Measurements from ENCODE around the gene SIRT6.
"Not testable (repeated sequence)": the region's sequence is repeated elsewhere in the genome, so short reads cannot be mapped to it uniquely, and the experiment has no call there.

Gene SIRT6

DNA sequence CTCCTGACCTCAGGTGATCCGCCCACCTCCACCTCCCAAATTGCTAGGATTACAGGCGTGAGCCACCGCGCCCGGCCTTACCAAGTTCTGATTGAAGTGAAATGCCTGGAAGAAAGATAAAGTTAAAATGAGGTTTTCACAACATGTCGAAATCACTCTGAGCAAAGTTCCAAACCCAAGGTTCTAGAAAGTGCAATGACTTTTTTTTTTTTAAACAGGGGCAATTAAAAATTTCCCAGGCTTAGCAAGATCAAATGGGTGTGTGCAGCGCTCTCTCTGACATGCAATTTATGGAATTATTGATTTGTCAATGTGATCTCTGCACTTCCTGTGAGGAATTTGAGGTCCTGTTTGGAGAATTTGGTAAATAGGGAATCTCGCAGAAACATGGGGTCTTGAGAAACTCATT lies 45.7 kb downstream of the SIRT6 start:
- DNase-seq (ENCODE audit: low read depth in 2 of 2), result no peak

DNA sequence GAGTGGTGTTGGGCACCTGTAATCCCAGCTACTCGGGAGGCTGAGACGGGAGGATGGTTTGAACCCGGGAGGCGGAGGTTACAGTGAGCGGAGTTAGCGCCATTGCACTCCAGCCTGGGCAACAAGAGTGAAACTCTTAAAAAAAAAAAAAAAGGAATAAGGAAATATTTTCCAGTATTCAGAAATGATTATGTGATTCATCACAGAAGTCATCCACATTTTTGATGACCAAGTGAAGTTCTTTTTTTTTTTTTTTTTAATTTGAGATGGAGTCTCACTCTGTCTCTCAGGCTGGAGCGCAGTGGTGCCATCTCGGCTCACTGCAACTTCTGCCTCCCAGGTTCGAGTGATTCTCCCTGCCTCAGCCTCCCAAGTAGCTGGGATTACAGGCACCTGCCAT lies 47.0 kb downstream of the SIRT6 start:
- not testable (repeated sequence) for DNase-seq (ENCODE audit: low read depth in 2 of 2)

DNA sequence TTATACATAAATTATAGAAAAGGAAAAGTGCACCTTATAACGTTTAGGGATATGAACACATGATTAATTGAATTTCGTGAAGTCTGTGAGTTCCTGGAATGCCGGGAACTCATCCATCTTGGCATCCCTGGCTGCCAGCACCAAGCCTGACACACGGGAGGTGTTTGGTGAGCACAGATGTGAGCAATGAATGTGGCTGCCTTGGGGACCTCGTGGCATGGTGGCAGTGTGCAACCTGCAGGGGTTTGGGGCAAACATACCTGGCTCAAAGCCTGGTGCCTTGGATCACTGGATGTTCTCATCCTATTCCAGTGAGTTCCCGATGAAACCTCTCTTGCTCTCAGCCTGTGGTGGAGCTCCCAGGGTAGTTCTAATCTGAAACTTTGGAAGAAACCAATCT lies 48.0 kb downstream of the SIRT6 start:
- DNase-seq (ENCODE audit: low read depth in 2 of 2), result no peak

DNA sequence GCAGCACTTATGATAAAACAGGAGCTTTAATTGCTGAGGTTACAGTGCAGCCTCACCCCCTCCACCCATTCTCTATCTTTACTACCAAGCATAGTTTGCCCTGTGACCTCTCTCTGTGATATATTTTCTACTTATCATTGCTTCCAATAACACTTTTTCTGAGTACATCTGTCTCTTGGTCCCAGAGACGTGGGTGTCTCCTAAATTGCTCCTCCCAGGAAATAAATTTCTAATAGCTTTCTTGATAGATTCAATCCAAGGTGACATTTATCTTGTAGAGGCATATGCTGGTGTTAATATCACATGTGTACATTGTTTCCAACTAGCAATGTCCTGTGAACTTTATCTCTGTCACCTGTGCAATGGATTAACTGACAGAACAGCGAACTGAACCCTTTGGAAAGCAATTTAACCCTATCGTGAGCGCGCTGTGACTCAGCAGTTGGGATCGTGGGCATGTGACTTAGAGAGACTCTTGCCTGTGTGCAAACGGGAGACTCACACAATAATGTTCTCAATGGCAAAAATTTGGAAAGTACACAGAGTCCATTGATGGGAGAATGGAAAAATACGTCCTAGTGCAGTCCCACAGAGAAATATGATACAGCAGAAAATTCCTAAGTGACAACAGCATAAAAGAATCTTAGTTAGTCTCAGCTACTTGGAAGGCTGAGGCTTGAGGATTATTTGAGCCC lies 51.5 kb downstream of the SIRT6 start:
- DNase-seq (ENCODE audit: low read depth in 2 of 2), result no peak

DNA sequence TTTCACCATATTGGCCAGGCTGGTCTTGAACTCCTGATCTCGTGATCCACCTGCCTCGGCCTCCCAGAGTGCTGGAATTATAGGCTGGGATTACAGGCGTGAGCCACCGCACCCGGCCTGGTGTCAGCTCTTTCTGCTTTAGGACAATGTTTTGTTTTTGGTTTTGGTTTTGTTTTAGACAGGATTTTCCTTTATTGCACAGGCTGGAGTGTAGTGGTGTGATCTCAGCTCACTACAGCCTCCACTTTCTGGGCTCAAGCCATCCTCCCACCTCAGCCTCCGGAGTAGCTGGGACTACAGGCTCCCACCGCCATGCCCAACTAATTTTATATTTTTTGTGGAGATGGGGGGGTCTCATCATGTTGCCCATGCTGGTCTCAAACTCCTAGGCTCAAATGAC lies 53.3 kb downstream of the SIRT6 start:
- DNase-seq (ENCODE audit: low read depth in 2 of 2), result not testable (repeated sequence)

DNA sequence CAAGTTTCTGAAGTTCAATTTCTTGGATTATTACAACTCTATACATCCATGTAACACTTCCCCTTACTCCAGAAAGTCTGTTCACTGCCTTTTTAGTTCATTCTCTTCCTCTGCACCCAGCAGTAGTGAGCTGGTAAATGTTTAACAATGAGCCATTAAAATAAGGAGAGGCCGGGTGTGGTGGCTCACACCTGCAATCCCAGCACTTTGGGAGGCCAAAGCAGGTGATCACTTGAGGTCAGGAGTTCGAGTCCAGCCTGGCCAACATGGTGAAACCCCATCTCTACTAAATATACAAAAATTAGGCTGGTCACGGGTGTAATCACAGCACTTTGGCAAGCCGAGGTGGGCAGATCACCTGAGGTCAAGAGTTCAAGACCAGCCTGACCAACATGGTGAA lies 55.0 kb downstream of the SIRT6 start:
- not testable (repeated sequence) for DNase-seq (ENCODE audit: low read depth in 2 of 2)

DNA sequence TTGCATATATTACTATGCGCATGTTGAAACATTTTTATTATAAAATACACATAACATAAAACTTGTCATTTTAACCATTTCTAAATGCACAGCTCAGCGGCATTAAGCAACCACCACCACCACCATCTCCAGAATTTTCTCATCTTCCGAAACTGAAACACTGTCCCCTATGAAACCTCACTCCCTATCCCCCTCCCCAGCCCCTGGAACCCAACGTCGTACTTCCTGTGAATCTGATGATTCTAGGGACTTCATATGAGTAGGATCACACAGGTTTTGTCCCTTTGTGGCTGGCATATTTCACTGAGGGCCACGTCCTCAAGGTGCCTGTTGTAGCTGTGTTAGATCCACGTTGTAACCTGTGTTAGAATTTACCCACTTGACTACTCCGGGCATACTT lies 57.7 kb downstream of the SIRT6 start:
- DNase-seq (ENCODE audit: low read depth in 2 of 2), result no peak

All from stimulated activated CD8-positive, alpha-beta memory T cell treated with anti-CD3 and anti-CD28 coated beads, Interleukin-15, amount 100 ng/mL, for 4 hours (primary cell).